CD4-positive, alpha-beta T cell treated with Interleukin-6 at 100 ng/mL for 8 hours (primary cell): ENCODE measurements around the gene PRKACG.
"Not testable (repeated sequence)": the region's sequence is repeated elsewhere in the genome, so short reads cannot be mapped to it uniquely, and the experiment has no call there.

Source experiments
- DNase-seq: peaks from one replicate; pipeline ENCODE4 v3.0.0-alpha.2; 2020; ENCODE audit warnings: mixed read lengths, low spot score

Gene PRKACG

GRCh38 chr9:69014013-69014412, at the start of gene PRKACG:
Gene PRKACG (minus strand): TSS chr9:69014113. CDS start chr9:69014092, 21 bp downstream.
- no peak for DNase-seq

DNA sequence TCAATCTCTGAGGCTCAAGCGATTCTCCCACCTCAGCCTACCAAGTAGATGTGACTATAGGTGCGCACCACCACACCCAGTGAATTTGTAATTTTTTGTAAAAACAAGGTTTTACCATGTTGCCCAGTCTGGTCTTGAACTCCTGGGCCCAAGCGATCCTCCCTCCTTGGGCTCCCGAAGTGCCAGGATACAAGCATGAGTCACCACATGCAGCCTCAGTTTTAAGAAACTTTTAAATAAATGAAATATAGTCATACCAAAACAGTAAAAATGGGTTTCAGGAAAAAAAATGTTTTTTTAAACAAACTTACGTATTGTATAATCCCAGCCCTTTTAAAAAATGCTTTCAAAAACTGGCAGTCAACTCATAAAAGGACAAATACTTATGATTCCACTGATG, 48.3 kb upstream of the PRKACG start:
- DNase-seq = no peak

GRCh38 chr9:69060766-69061165, 46.9 kb upstream of the PRKACG start:
- no peak for DNase-seq

- no peak for DNase-seq
These were observed 44.2 kb upstream of the PRKACG start for GRCh38 chr9:69058101-69058500.

GRCh38 chr9:69056191-69056815, 42.4 kb upstream of the PRKACG start:
- no peak for DNase-seq

GRCh38 chr9:69054989-69055388, 41.1 kb upstream of the PRKACG start:
- no peak for DNase-seq

DNA sequence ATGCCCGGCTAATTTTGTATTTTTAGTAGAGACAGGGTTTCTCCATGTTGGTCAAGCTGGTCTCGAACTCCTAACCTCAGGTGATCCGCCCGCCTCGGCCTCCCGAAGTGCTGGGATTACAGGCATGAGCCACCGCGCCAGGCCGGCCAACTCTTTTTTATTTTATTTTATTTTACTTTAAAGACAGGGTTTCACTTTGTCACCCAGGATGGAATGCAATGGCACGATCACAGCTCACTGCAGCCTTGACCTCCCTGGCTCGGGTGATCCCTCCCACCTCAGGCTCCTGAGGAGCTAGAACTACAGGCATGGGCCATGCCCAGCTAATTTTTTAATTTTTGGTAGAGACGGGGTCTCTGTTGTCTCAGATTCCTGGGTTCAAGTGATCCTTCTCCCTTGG, 37.0 kb upstream of the PRKACG start:
- DNase-seq = not testable (repeated sequence)

DNA sequence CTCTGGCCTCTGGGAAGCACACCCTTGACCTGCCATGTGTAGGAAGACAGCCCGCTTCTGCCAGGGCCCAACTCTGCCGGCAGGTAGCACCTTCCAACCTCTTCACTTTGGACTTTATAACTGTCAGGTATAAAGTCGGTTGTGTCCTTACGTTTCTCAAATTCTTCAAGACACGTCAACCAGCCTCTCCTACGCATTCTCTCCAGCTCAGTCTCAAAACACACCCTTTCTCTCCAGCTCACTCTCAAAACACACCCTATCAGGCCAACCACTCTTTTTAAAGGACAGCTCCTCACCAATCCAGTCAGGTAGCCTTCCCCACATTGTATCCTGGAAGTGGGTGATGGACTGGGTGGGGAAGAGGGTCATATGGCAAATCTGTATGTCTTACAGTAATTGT, 35.2 kb upstream of the PRKACG start:
- no peak for DNase-seq

DNA sequence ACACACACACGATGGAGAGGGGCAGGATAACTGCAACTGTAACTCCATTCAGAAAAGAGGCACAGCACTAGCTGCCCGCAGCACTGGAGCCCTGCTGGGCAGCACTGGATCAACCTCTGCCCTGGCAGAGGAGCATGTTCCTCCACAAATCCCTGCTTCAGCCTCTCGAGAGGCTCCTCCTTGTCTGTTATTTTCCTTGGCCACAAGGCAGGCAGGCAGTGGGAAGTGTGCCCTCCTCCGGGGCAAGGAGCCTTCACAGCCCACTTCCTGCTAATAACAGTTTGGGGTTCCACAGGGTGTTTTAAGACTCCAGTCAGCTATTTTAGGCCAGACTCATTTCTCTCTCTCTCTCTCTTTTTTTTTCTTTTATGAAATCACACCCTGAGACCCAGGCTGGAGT, 33.5 kb upstream of the PRKACG start:
- no peak for DNase-seq

DNA sequence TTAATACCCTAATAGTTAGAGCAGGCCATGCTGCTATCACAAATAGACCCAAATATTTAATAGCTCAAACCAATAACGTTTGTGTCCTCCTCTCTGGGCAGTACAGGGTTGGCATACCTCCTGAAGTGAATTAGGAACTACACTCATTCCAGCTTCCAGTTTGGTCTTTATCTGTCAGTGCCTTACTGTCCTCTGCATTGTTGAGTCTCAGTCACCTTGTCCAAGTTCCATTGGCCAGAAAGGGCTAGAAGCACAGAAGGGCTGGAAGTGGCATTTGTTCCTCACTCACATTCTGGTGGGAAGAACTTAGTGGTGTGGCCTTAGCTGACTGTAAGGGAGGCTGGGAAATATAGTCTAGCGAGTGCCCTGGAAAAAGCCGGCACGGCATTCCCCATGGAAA, 32.8 kb upstream of the PRKACG start:
- no peak for DNase-seq

GRCh38 chr9:69045821-69046220, 31.9 kb upstream of the PRKACG start:
- no peak for DNase-seq

DNA sequence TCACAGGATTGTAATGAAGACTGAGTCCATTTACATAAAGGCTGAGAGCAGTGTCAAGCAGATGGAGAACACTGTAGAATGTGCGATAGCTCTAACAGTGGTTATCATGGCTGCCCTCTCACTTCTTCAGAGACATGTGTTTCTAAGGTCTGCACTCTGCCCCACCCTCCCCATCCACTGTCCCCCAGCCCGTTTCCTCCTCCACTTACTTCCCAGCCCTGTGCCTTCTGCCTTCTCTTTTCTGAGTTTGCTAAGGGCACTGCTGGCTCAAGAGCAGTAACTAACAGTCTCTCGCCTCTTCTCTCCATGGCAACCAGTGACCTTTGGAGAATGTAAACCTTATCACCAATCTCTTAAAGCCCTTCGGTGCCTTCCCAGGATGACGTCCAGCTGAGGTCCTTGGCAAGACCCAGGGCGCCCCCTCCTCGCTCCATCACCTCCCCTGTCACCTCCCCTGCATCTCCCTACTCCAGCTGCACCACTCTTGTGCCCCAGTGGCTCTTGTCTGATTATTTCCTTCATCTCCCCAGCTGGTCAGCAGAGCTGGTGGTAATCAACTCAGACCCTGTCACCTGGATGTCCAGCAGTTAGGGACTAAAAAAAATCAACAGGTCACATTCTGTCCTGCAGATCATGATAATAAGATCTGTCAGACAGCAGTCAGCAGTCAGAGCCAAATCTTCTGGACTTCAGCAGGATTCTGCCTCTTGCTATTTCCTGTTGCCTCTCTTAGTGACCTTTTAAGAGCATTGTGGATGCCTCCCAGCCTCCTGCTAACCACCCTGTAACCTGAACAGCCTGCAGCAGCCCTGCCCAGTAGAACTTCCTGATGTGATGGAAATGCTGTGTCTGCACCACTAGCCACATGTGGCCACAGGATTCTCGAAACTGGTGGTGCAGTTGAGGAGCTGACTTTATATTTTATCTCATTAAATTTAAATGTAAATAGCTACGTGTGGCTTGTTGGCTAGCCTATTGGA, 30.6 kb upstream of the PRKACG start:
- no peak for DNase-seq

DNA sequence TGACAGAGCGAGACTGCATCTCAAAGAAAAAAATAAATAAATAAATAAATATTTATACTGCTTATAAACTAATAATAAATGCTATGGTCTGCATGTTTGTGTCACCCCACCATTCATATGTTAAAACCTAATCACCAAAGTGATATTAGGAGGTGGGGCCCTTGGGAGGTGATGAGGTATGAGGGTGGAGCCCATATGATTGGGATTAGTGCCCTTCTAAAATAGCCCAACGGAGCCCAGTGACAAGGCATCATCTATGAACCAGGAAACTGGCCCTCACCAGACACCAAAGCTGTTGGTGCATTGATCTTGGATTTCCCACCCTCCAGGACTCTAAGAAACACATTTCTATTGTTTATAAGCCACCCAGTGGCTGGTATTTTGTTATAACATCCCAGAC, 26.7 kb upstream of the PRKACG start:
- no peak for DNase-seq

GRCh38 chr9:69036799-69037198, 22.9 kb upstream of the PRKACG start:
- DNase-seq = no peak

GRCh38 chr9:69036309-69036708, 22.4 kb upstream of the PRKACG start:
- peak; percentile 13 for DNase-seq

DNA sequence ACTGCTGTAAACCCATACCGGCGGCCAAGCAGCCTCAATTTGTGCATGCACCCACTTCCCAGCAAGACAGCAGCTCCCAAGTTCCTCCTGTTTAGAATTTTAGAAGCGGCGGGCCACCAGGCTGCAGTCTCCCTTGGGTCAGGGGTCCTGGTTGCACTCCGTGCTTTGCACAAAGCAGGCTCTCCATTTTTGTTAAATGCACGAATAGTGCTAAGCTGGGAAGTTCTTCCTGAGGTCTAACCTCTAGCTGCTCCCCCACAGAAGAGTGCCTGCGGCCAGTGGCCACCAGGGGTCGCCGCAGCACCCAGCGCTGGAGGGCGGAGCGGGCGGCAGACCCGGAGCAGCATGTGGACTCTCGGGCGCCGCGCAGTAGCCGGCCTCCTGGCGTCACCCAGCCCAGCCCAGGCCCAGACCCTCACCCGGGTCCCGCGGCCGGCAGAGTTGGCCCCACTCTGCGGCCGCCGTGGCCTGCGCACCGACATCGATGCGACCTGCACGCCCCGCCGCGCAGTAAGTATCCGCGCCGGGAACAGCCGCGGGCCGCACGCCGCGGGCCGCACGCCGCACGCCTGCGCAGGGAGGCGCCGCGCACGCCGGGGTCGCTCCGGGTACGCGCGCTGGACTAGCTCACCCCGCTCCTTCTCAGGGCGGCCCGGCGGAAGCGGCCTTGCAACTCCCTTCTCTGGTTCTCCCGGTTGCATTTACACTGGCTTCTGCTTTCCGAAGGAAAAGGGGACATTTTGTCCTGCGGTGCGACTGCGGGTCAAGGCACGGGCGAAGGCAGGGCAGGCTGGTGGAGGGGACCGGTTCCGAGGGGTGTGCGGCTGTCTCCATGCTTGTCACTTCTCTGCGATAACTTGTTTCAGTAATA, 21.8 kb upstream of the PRKACG start, which contains the start of gene FXN:
TSS of gene FXN (plus strand) at position 315 of the 871 bp plus-strand sequence. CDS start at position 346, 31 bp downstream.
- DNase-seq = peak; percentile 78

GRCh38 chr9:69034071-69034470, 20.2 kb upstream of the PRKACG start:
- DNase-seq = no peak

DNA sequence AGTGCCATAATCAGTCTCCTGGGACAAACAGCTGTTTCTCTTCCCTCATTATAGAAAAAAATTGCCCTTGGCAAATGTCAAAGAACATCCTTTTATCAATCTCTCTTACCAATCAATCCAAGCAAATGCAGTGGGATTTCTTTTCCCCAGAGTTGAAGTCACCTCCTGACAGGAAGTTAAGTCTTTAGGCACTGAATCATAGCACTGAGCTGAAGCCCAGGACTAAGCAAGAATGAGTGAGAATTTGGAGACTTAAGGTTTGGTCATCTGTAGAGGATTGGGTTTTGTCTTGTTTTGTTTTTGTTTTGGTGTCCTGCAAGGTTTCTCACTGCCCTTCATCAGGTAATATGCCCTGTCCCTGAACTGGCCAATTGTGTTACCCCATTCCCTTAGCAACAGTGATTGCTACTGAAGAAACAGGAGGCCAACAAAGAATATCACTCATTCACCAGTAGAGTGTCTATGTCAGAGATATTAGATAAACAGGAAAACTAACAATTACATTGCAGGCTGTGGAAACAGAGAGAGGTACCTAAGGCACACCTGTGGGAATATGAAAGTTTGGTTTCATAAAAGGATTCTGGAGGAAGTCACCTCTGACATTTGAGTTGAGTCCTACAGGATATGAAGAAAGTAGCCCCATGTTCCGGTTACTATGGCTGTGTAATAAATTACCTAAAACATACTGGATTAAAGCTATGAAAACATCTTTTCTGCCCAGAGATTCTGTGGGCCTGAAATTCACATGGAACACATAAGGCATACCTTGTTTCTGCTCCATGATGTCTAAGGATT, 17.1 kb upstream of the PRKACG start:
- no peak for DNase-seq

DNA sequence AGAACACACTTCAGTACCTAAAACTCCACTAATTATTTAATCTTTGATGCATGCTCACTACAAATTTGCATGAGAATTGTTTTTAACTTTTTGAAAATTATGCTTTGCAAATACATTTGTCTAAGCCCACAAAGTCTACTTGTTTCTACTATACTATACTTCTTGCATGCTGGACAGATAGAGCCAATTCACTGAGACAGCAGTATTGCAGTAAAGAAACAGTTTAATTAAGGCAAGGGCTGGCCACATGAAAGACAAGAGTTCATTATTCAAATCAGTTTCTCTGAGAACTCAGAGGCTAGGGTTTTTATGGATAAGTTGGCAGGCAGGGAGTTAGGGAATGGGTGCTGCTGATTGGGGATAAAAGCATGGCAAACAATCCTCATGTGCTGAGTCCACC, 15.6 kb upstream of the PRKACG start:
- no peak for DNase-seq

GRCh38 chr9:69028754-69029153, 14.8 kb upstream of the PRKACG start:
- DNase-seq = peak; percentile 61

GRCh38 chr9:69027355-69028097, 13.6 kb upstream of the PRKACG start:
- peak; percentile 67 for DNase-seq
